Left renal pelvis (tissue), 4 donors: Measurements from ENCODE around the gene LIPT2. TPM values are rescaled to one million over a fixed set of nuclear protein-coding genes. Genes with fewer than 3 reads are reported as not detected.

Experiments
- polyA plus RNA-seq, 4 donors: library from polyadenylated mRNA; unstranded; fragments of 120-200 nt; gene quantifications; one replicate each; pipeline ENCODE4 v1.2.1, GENCODE V29; 2013; ENCODE audit not compliant: insufficient read length in 4 of 4

The LIPT2 gene
- polyA plus RNA-seq, 4 donors: 3.1 to 9.2 (median 8.8) TPM

Other genes with a start within 250 kb of the LIPT2 start
- 1 to 10 TPM in 2 of 4 donors, under 1 TPM in 2; 0.93 to 1.3 (median 1.0) TPM for gene P4HA3, start 182.1 kb downstream of the LIPT2 start, polyA plus RNA-seq
- gene PGM2L1, start 95.3 kb downstream of the LIPT2 start, polyA plus RNA-seq: 1 to 10 TPM; 2.9 to 4.4 (median 3.4) TPM
- 10 to 100 TPM in 3 of 4 donors, 1 to 10 TPM in 1; 6.3 to 31.3 (median 27.8) TPM for gene KCNE3, start 26.2 kb downstream of the LIPT2 start, polyA plus RNA-seq
- gene POLD3, start 98.9 kb upstream of the LIPT2 start, polyA plus RNA-seq: 10 to 100 TPM; 24.3 to 36.1 (median 35.2) TPM
- under 1 TPM; 0.10 to 1.00 (median 0.40) TPM for gene CHRDL2, start 237.7 kb upstream of the LIPT2 start, polyA plus RNA-seq